ENCODE results near the gene SLIT3.

DNA sequence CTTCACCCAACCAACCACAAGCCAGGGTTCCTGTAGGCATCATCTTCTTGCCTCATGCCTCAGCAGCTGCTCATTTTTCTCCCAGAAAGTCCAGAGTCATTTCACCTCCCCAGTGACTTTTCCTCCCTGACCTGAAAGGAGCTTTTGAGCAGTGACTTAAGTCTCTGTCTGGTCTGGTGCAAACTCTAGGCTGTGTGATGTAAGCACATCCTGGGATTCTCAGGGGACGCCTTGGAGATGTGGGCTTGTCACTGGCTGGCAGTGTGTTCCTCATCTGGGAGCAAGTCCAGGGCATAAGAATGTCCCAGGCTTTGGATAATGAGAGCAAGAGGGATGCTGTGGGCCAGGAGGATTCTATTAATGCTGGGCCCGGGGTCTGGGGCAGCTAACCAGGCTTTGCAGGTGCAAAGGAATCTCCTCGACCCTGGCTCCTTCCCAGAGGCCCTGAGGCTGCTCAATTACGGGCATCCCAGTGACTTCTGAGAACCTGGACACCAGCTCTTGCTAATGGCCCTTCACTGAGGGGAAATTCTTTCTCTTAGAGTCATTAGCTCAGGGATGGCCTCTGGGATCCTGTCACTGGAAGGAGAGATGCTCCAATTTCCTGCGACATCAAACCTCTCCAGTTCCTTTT, 510.8 kb downstream of the SLIT3 start:
- no peak for TF ChIP-seq CTCF (IDR thresholded peaks at IDR 0.05; ENCODE audit: borderline replicate concordance, extremely low read depth, low read length, poor library complexity, severe bottlenecking)
- TF ChIP-seq EZH2 (IDR thresholded peaks at IDR 0.05; ENCODE audit: borderline replicate concordance, low read depth, low read length, severe bottlenecking): no peak

All from DND-41 (cell line).